Kidney epithelial cell (primary cell): ENCODE results near the gene PLA2G4C. TPM values are rescaled to one million over a fixed set of nuclear protein-coding genes. Genes with fewer than 3 reads are reported as not detected.

Source experiments
- DNase-seq: peaks from one replicate; pipeline ENCODE4 v3.0.0-alpha.2; 2010; ENCODE audit warnings: low read depth
- H3K27me3 ChIP-seq: 2 replicates; pipeline ENCODE4 v1.6.0; 2011; ENCODE audit warnings: low read length; ENCODE audit not compliant: control insufficient read depth, insufficient read depth
- H3K36me3 ChIP-seq: 2 replicates; pipeline ENCODE4 v1.5.1; 2011; ENCODE audit warnings: low read length; ENCODE audit not compliant: control insufficient read depth, insufficient read depth
- H3K4me3 ChIP-seq: 2 replicates; pipeline ENCODE4 v1.5.1; 2011; ENCODE audit warnings: low read depth, mild to moderate bottlenecking, control low read depth, low read length
- total RNA-seq: library from RNA; depleted of rRNA; stranded (reverse); fragments of >200 nt; gene quantifications from 2 replicates; pipeline ENCODE4 v1.2.3, GENCODE V29; 2015
- TF ChIP-seq, protein P1 (sequence below): IDR thresholded peaks from 2 replicates; pipeline ENCODE4 v1.5.1; 2011; ENCODE audit warnings: mild to moderate bottlenecking, moderate library complexity, low read length, control low read depth, inconsistent platforms; ENCODE audit not compliant: insufficient read depth, poor library complexity, severe bottlenecking

Gene PLA2G4C
- total RNA-seq, 1 donor from 2014 or later: 21.3 TPM

DNA sequence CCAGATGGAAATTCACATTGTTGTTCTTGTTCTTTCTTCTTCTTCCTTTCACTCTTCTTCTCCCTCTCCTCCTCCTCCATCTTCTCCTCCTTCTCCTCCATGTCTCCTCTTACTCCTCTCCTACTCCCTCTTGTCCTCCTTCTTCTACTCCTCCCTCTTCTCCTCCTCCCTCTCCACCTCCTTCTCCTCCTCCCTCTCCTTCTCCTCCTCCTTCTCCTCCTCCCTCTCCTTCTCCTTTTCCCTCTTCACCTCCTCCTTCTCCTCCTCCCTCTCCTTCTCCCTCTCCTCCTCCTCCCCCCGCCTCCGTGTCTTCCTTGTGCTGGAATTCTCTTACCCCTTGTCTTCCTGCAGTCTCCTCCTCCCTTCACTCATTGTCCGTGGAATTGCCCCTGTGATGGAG lies 85.1 kb downstream of the PLA2G4C start:
- H3K27me3 ChIP-seq: no peaks in the 10 kb centered on the region
- TF ChIP-seq, protein P1, sequence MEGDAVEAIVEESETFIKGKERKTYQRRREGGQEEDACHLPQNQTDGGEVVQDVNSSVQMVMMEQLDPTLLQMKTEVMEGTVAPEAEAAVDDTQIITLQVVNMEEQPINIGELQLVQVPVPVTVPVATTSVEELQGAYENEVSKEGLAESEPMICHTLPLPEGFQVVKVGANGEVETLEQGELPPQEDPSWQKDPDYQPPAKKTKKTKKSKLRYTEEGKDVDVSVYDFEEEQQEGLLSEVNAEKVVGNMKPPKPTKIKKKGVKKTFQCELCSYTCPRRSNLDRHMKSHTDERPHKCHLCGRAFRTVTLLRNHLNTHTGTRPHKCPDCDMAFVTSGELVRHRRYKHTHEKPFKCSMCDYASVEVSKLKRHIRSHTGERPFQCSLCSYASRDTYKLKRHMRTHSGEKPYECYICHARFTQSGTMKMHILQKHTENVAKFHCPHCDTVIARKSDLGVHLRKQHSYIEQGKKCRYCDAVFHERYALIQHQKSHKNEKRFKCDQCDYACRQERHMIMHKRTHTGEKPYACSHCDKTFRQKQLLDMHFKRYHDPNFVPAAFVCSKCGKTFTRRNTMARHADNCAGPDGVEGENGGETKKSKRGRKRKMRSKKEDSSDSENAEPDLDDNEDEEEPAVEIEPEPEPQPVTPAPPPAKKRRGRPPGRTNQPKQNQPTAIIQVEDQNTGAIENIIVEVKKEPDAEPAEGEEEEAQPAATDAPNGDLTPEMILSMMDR: no peak
- H3K36me3 ChIP-seq: no peaks in the 10 kb centered on the region
- DNase-seq: no peak
- no peak overlapping the region for H3K4me3 ChIP-seq

DNA sequence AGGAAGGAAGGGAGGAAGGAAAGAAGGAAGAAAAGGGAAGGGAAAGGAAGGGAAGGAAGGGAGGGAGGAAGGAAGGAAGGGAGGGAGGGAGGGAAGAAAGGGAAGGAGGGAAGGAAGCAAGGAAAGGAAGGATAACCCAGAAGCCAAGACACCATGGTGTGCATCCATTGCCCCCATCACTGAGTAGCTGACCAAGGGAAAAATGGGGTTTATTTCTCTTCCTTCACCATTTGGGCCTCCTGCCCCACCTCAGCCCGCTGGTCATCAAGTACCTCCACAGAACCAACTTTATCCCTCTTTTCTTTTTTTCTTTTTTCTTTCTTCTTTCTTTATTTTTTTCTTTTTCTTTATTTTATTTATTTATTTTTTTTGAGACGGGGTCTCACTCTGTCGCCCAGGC lies 87.1 kb downstream of the PLA2G4C start:
- Histone ChIP-seq H3K4me3 (no peak overlapping the region), H3K36me3 (no peaks in the 10 kb centered on the region), H3K27me3 (no peaks in the 10 kb centered on the region)
- TF ChIP-seq, protein P1: no peak
- DNase-seq: no peak

DNA sequence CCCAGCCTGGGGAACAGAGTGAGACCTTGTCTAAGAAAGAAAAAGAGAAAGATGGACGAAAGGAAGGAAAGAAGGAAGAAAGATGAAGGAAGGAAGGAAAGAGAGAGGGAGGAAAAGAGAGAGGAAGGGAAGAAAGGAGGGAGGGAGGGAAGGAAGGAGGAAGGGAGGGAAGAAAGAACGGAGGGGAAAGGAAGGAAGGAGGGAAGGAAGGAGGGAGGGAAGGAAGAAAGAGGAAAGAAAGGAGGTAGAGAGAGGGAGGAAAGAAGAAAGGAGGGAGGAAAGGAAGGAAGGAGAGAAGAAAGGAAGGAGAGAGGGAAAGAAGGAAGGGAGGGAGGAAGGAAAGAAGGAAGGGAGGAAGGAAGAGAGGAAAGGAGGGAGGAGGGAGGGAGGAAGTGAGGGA lies 87.6 kb downstream of the PLA2G4C start:
- Histone ChIP-seq H3K36me3 (no peaks in the 10 kb centered on the region), H3K4me3 (no peak overlapping the region)

DNA sequence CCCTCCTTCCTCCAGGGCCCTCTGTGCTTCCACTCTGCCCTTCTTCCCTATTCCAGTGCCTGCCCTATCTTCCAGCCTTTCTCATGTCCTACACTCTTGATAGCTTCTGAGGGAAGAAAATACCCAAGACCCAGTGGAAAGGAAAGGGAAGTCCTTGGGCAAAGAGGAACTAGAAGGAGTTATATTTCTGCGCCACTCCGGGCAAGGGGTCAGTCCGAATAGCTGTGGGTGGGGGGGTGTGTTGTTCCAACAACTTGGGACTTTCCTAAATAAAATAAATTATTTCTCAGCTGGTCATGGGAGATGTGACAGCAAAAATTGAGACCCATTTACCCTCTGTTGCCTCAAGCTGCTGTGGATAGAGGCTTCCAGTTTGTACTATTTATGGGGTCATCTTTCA lies 89.9 kb downstream of the PLA2G4C start:
- H3K27me3 ChIP-seq: no peaks in the 10 kb centered on the region
- H3K36me3 ChIP-seq: no peaks in the 10 kb centered on the region
- H3K4me3 ChIP-seq: no peak overlapping the region
- DNase-seq: no peak
- TF ChIP-seq, protein P1: no peak

More for the DNA sequence above, 87.6 kb downstream of the PLA2G4C start:
- DNase-seq: no peak
- TF ChIP-seq, protein P1: no peak
- H3K27me3 ChIP-seq: no peaks in the 10 kb centered on the region

DNA sequence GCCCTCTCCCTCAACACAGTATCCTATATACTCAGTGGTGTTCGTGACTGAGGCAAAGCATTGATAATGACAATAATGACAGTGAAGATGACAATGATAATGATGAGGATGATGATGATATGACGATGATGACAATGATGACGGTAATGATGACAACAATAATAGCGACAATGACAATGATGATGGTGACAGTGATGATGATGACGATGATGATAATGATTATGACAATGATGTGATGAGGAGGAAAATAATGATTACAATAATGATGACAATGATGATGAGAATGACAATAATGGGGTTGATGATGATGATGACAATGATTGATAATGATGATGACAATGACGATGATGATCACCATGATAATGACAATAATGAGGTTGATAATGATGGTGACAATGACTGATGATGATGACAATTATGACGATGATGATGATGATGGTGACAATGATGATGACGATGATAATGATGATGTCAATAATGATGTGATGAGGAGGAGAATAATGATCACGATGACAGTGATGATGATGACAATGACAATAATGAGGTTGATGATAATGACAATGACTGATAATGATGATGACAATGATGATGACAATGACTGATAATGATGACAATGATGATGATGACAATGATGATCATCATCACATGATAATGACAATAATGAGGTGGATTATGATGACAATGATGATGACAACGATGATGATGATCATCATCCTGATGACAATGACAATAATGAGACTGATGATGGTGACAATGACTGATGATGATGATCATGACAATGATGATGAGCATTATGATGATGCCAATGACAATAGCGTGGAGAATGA lies 99.5 kb downstream of the PLA2G4C start:
- TF ChIP-seq, protein P1: no peak
- DNase-seq: no peak
- Histone ChIP-seq H3K4me3 (no peak overlapping the region), H3K27me3 (no peaks in the 10 kb centered on the region), H3K36me3 (no peaks in the 10 kb centered on the region)

DNA sequence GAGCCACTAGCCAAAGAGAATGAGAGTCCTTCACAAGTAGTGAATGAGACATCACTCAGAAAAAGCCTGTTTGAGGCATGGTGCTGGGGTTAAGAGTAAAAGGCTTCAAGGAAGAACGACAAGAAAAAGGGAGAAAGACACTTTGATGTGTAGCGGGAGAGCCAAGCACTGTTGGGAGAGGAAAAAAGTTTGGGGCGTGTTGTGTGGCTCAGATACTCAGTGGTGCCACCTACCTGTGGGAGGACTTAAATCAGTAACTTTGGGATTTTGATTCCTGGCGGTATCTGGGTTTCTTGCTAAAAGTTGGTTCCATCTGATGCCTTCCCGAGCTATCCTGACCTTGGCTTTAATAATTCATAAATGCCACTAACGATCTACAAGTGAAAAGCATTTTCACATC lies 103.9 kb downstream of the PLA2G4C start:
- H3K36me3 ChIP-seq: no peaks in the 10 kb centered on the region
- no peaks in the 10 kb centered on the region for H3K27me3 ChIP-seq
- DNase-seq: no peak
- H3K4me3 ChIP-seq: no peak overlapping the region
- TF ChIP-seq, protein P1: no peak
